Upper lobe of right lung (tissue), 1 donor: ENCODE results near the gene SLC19A3. TPM values are rescaled to one million over a fixed set of nuclear protein-coding genes. Genes with fewer than 3 reads are reported as not detected.

Experiments
- ATAC-seq: fragments of 200-7000 bp; cut with Tn5 transposase; one replicate; pipeline ENCODE4 v1.9.1; 2020; ENCODE audit warnings: mild to moderate bottlenecking, moderate library complexity
- DNase-seq: peaks from one replicate; pipeline ENCODE4 v3.0.0-alpha.2; 2020
- H3K27ac ChIP-seq: fragments of 200-600 bp; one replicate; pipeline ENCODE4 v1.8.0; 2022
- H3K27me3 ChIP-seq: fragments of 200-600 bp; one replicate; pipeline ENCODE4 v1.8.0; 2022; ENCODE audit warnings: mild to moderate bottlenecking
- H3K36me3 ChIP-seq: fragments of 200-600 bp; one replicate; pipeline ENCODE4 v1.8.0; 2022
- H3K4me1 ChIP-seq: fragments of 200-600 bp; one replicate; pipeline ENCODE4 v1.8.0; 2022
- H3K4me3 ChIP-seq: fragments of 200-600 bp; one replicate; pipeline ENCODE4 v1.8.0; 2022; ENCODE audit warnings: mild to moderate bottlenecking
- H3K9me3 ChIP-seq: fragments of 200-600 bp; one replicate; pipeline ENCODE4 v1.8.0; 2022
- intact Hi-C: fragments of 100-400 bp; cut with DNase I; formaldehyde crosslinking; loops from one replicate; pipeline ENCODE4 v1.11.0; 2022
- total RNA-seq: library from RNA; stranded (reverse); fragmentation: NEBNext Ultra II Directional; extraction: Animal tissue kit (Norgen Biotek cat#: 25700); gene quantifications from one replicate; pipeline ENCODE4 v1.2.1, GENCODE V29; 2021
- TF ChIP-seq, protein P1 (sequence below): fragments of 200-600 bp; IDR thresholded peaks from one replicate; pipeline ENCODE4 v1.8.0; 2022; ENCODE audit warnings: antibody characterized with exemption
- donor health status: DM: no; HTN: yes; CAD: no; lungs with severe emphysema.

Gene SLC19A3
- total RNA-seq, 1 donor from 2014 or later: 31.8 TPM

DNA sequence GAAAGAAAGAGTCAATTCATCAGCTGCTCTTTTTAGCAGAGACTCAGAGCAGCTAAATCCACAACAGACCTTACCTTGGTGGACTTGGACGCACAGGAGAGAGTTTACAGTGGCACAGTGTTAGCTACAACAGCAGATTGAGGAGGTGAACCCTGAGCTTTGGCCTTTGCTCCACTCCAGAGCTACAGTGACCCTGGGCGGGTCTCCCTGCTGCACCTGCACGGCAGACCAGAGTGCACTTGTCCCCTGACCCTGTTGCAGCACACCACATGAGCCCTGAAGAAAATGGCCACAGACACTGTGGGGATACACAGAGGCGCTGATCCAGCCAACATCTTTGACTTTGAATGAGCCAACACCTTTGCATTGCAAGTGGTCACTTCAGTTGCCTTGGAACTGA lies 11.0 kb downstream of the SLC19A3 start:
- H3K27me3 ChIP-seq: no peaks in the 10 kb centered on the region
- H3K4me1 ChIP-seq: peaks cover 12% of the 10 kb centered on the region
- no peak overlapping the region for H3K4me3 ChIP-seq
- no peak overlapping the region for H3K27ac ChIP-seq
- ATAC-seq (no peak), DNase-seq (no peak)
- intact Hi-C loops: no loop called here
- no peaks in the 10 kb centered on the region for H3K9me3 ChIP-seq
- TF ChIP-seq, protein P1, sequence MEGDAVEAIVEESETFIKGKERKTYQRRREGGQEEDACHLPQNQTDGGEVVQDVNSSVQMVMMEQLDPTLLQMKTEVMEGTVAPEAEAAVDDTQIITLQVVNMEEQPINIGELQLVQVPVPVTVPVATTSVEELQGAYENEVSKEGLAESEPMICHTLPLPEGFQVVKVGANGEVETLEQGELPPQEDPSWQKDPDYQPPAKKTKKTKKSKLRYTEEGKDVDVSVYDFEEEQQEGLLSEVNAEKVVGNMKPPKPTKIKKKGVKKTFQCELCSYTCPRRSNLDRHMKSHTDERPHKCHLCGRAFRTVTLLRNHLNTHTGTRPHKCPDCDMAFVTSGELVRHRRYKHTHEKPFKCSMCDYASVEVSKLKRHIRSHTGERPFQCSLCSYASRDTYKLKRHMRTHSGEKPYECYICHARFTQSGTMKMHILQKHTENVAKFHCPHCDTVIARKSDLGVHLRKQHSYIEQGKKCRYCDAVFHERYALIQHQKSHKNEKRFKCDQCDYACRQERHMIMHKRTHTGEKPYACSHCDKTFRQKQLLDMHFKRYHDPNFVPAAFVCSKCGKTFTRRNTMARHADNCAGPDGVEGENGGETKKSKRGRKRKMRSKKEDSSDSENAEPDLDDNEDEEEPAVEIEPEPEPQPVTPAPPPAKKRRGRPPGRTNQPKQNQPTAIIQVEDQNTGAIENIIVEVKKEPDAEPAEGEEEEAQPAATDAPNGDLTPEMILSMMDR: no peak
- H3K36me3 ChIP-seq: no peaks in the 10 kb centered on the region

DNA sequence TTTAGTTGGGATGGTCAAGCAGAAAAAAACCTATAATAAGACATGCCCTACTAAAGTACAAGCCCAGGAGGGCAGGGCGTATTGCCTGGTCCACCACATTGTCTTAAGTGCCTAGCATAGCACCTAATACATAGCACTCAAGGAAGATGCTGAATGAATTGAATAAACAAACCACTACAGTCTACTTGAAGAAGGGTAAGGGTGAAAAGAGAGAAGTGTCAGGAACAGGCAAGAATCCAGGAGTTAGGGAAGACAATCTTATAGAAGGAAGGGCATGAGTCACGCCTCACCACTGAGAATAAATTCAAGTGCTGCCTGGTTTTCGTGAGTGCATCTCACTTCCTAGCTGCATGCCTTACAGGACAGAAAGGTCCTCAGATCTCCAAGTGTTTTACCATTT lies 13.9 kb downstream of the SLC19A3 start:
- TF ChIP-seq, protein P1: no peak
- Histone ChIP-seq H3K27ac (peak overlapping the region; percentile 53), H3K4me3 (no peak overlapping the region), H3K36me3 (no peaks in the 10 kb centered on the region), H3K4me1 (peaks cover 12% of the 10 kb centered on the region), H3K27me3 (no peaks in the 10 kb centered on the region), H3K9me3 (no peaks in the 10 kb centered on the region)
- DNase-seq (no peak), ATAC-seq (peak; percentile 62)
- intact Hi-C loops: no loop called here

DNA sequence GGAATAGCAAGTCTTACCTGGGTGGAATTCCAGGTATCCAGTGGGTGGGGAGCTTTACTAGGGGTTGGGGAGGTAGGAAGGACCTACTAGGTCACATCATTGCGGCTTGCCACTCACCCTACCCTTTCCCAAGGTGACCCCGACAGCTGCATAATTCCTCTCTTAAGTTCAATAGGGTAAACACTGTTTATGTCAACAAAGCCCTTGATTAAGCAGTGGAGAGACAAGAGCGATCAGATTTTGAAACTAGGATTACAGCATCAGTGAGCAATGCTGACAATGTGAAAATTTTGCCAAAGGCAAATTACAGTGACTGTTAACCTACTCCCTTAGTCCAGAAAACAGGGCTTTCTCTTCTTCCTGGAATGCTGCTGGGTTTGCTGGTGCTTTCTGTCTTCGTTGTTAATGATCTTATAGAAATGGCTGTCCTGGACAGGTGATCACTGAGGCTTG lies 14.5 kb downstream of the SLC19A3 start:
- Histone ChIP-seq H3K4me3 (no peak overlapping the region), H3K27me3 (no peaks in the 10 kb centered on the region), H3K9me3 (no peaks in the 10 kb centered on the region), H3K36me3 (no peaks in the 10 kb centered on the region), H3K4me1 (peaks cover 12% of the 10 kb centered on the region), H3K27ac (peak overlapping the region; percentile 53)
- DNase-seq: no peak
- ATAC-seq: peak; percentile 90
- intact Hi-C loops: no loop called here
- TF ChIP-seq, protein P1: no peak

DNA sequence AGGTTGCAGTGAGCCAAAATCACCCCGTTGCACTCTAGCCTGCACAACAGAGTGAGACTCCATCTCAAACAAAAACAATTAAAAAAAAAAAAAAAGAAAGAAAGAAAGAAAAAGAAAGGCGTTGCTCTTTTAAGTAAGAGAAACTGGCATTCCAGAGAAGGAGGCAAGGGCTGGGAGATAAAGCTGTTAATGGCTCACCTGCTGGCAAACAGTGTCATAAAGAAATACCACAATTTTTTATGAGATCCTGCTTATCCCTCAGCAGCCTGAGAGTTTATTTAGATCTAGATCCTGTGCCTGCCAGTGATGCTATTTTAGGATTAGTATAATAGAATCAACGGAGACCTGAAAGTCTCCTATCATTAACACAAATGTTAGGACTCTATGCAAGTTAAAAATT lies 16.3 kb downstream of the SLC19A3 start:
- H3K36me3 ChIP-seq: no peaks in the 10 kb centered on the region
- no peak for ATAC-seq
- TF ChIP-seq, protein P1: no peak

GRCh38 chr2:227696990-227697679 lies 20.7 kb downstream of the SLC19A3 start:
- TF ChIP-seq, protein P1: no peak

More for the DNA sequence above, 16.3 kb downstream of the SLC19A3 start:
- intact Hi-C loops: no loop called here
- no peak overlapping the region for H3K4me3 ChIP-seq
- no peak for DNase-seq
- H3K4me1 ChIP-seq: peaks cover 12% of the 10 kb centered on the region
- H3K27ac ChIP-seq: no peak overlapping the region
- no peaks in the 10 kb centered on the region for H3K27me3 ChIP-seq
- no peaks in the 10 kb centered on the region for H3K9me3 ChIP-seq

DNA sequence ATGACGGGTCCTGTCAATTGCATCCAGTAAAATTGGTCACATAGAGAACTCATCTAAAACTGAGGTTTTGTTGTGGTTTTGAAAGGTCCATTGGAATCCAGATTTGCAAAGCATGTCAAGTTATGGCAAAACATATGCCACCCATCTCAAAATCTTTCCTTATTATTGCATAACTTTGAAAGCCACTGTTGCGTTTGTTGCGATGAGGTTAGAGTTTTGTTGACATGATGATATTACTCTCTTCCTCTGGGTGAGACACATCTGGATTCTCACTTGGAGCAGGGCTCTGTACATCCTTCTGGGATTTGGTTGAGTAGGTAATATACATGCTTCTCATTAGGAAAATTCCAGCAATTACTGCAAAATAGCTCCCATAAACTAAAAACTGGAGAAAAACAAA lies 30.6 kb downstream of the SLC19A3 start:
- H3K27me3 ChIP-seq: no peaks in the 10 kb centered on the region
- intact Hi-C loops: no loop called here
- no peaks in the 10 kb centered on the region for H3K4me1 ChIP-seq
- DNase-seq (no peak), ATAC-seq (no peak)
- TF ChIP-seq, protein P1: no peak
- no peaks in the 10 kb centered on the region for H3K36me3 ChIP-seq
- no peak overlapping the region for H3K27ac ChIP-seq
- no peak overlapping the region for H3K4me3 ChIP-seq
- H3K9me3 ChIP-seq: no peaks in the 10 kb centered on the region

More at GRCh38 chr2:227696990-227697679, 20.7 kb downstream of the SLC19A3 start:
- DNase-seq: no peak
- Histone ChIP-seq H3K4me3 (no peak overlapping the region), H3K9me3 (no peaks in the 10 kb centered on the region), H3K27ac (no peak overlapping the region), H3K4me1 (no peaks in the 10 kb centered on the region), H3K27me3 (no peaks in the 10 kb centered on the region), H3K36me3 (no peaks in the 10 kb centered on the region)
- intact Hi-C loops: no loop called here
- no peak for ATAC-seq
